Parathyroid adenoma (tissue), 2 donors: ENCODE data around the gene SHC4.

Experiments
- H2AFZ ChIP-seq: fragments of 300-600 bp; sonication (generic); one replicate; pipeline ENCODE4 v1.7.0; 2017; ENCODE audit warnings: antibody characterized with exemption, mild to moderate bottlenecking
- H3K27ac ChIP-seq: fragments of 300-600 bp; sonication (generic); one replicate; pipeline ENCODE4 v1.7.0; 2017
- H3K27me3 ChIP-seq: fragments of 300-600 bp; sonication (generic); one replicate; pipeline ENCODE4 v1.7.0; 2017; ENCODE audit warnings: low read length; ENCODE audit not compliant: control insufficient read depth, insufficient read depth
- H3K36me3 ChIP-seq: fragments of 300-600 bp; sonication (generic); one replicate; pipeline ENCODE4 v1.7.0; 2017; ENCODE audit warnings: low read length; ENCODE audit not compliant: control insufficient read depth, insufficient read depth
- H3K4me1 ChIP-seq: fragments of 300-600 bp; sonication (generic); one replicate; pipeline ENCODE4 v1.7.0; 2017; ENCODE audit warnings: control low read depth
- H3K4me2 ChIP-seq: fragments of 300-600 bp; sonication (generic); one replicate; pipeline ENCODE4 v1.7.0; 2017; ENCODE audit warnings: low read length
- H3K4me3 ChIP-seq: fragments of 300-600 bp; sonication (generic); one replicate; pipeline ENCODE4 v1.7.0; 2017; ENCODE audit warnings: low read depth, low read length
- H3K79me2 ChIP-seq: fragments of 300-600 bp; sonication (generic); one replicate; pipeline ENCODE4 v1.7.0; 2017; ENCODE audit warnings: control low read depth
- H3K9ac ChIP-seq: fragments of 300-600 bp; sonication (generic); one replicate; pipeline ENCODE4 v1.7.0; 2017; ENCODE audit warnings: mild to moderate bottlenecking
- H3K9me3 ChIP-seq: fragments of 300-600 bp; sonication (generic); one replicate; pipeline ENCODE4 v1.7.0; 2017; ENCODE audit warnings: low read length; ENCODE audit not compliant: control insufficient read depth
- CTCF ChIP-seq: fragments of 300-600 bp; sonication (generic); IDR thresholded peaks from one replicate; pipeline ENCODE4 v1.7.0; 2017; ENCODE audit warnings: antibody characterized with exemption, mild to moderate bottlenecking
- donor health status: primary hyperparathyroidism.

The SHC4 gene

GRCh38 chr15:48930735-48931134, 33.0 kb downstream of the SHC4 start:
- Histone ChIP-seq H3K79me2 (no peaks in the 10 kb centered on the region), H3K4me2 (no peak overlapping the region), H3K9ac (no peak overlapping the region), H3K4me3 (no peak overlapping the region), H3K27me3 (no peaks in the 10 kb centered on the region), H2AFZ (no peak overlapping the region), H3K9me3 (no peaks in the 10 kb centered on the region), H3K36me3 (no peaks in the 10 kb centered on the region), H3K4me1 (no peaks in the 10 kb centered on the region), H3K27ac (no peak overlapping the region)
- no peak for TF ChIP-seq CTCF

GRCh38 chr15:48929661-48930060, 34.1 kb downstream of the SHC4 start:
- Histone ChIP-seq H3K79me2 (no peaks in the 10 kb centered on the region), H3K27ac (no peak overlapping the region), H3K9ac (no peak overlapping the region), H2AFZ (no peak overlapping the region), H3K4me2 (no peak overlapping the region), H3K27me3 (no peaks in the 10 kb centered on the region), H3K36me3 (no peaks in the 10 kb centered on the region), H3K4me3 (no peak overlapping the region), H3K9me3 (no peaks in the 10 kb centered on the region), H3K4me1 (no peaks in the 10 kb centered on the region)
- TF ChIP-seq CTCF: no peak

- H3K79me2 ChIP-seq: no peaks in the 10 kb centered on the region
- H3K9ac ChIP-seq: no peak overlapping the region
- no peak for TF ChIP-seq CTCF
- no peaks in the 10 kb centered on the region for H3K4me1 ChIP-seq
- no peak overlapping the region for H3K4me3 ChIP-seq
- H3K9me3 ChIP-seq: no peaks in the 10 kb centered on the region
- H3K27me3 ChIP-seq: no peaks in the 10 kb centered on the region
- H2AFZ ChIP-seq: no peak overlapping the region
- H3K4me2 ChIP-seq: no peak overlapping the region
- H3K36me3 ChIP-seq: no peaks in the 10 kb centered on the region
- H3K27ac ChIP-seq: no peak overlapping the region
Measured at GRCh38 chr15:48928877-48929538, 34.7 kb downstream of the SHC4 start.

GRCh38 chr15:48925714-48926223, 38.0 kb downstream of the SHC4 start:
- Histone ChIP-seq H3K4me3 (no peak overlapping the region), H3K4me1 (no peaks in the 10 kb centered on the region), H3K27ac (no peak overlapping the region), H3K4me2 (no peak overlapping the region), H3K79me2 (no peaks in the 10 kb centered on the region), H3K9ac (no peak overlapping the region), H3K27me3 (no peaks in the 10 kb centered on the region), H3K9me3 (no peaks in the 10 kb centered on the region), H3K36me3 (no peaks in the 10 kb centered on the region), H2AFZ (no peak overlapping the region)
- no peak for TF ChIP-seq CTCF
